ENCODE results near the gene ACOT9.

GRCh38 chrX:23660766-23661132 lies 82.3 kb downstream of the ACOT9 start:
- TF ChIP-seq CREB1 (IDR thresholded peaks at IDR 0.05; ENCODE audit: low read depth) (no peak), EGR1 (IDR thresholded peaks at IDR 0.05) (no peak), ZBTB7A (IDR thresholded peaks at IDR 0.05; ENCODE audit: low read depth) (no peak), YY1 (IDR thresholded peaks at IDR 0.05; ENCODE audit: low read depth) (no peak), TAF1 (IDR thresholded peaks at IDR 0.05; ENCODE audit: low read depth) (no peak), EP300 (IDR thresholded peaks at IDR 0.05; ENCODE audit: borderline replicate concordance) (no peak), REST (IDR thresholded peaks at IDR 0.05; ENCODE audit: low read depth) (no peak)

Data from Ishikawa (cell line).